H54 (cell line): Measurements from ENCODE around the gene HDAC5.

Source experiments
- DNase-seq: peaks from one replicate; pipeline ENCODE4 v3.0.0; 2011; ENCODE audit warnings: low spot score, mixed read lengths; ENCODE audit not compliant: insufficient read length
- FAIRE-seq: peaks from 3 replicates; lab custom pipeline; 2011; peaks lifted over from hg19 to GRCh38; lab: Jason Lieb, UNC
- POLR2A ChIP-seq: IDR thresholded peaks from 2 replicates; pipeline ENCODE4 v1.6.1; 2011; ENCODE audit warnings: low read depth, mild to moderate bottlenecking, low read length

Gene HDAC5

DNA sequence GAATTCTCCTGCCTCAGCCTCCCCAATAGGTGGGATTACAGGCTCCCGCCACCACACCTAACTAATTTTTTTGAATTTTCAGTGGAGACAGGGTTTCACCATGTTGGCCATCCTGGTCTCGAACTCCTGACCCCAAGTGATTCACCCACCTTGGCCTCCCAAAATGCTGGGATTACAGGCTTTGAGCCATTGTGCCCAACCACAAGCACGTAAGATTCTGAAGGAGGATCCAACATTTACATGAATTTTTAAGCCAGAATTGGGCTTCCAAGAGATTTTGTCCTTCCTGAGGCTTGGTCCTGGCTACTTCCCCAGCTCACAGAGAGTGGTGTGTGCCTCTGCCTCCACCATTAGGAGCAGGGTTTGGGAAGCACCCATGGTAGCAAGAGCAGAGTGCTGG is 41.8 kb downstream of the HDAC5 start:
- no peak for TF ChIP-seq POLR2A
- DNase-seq, result no peak
- no peak for FAIRE-seq

DNA sequence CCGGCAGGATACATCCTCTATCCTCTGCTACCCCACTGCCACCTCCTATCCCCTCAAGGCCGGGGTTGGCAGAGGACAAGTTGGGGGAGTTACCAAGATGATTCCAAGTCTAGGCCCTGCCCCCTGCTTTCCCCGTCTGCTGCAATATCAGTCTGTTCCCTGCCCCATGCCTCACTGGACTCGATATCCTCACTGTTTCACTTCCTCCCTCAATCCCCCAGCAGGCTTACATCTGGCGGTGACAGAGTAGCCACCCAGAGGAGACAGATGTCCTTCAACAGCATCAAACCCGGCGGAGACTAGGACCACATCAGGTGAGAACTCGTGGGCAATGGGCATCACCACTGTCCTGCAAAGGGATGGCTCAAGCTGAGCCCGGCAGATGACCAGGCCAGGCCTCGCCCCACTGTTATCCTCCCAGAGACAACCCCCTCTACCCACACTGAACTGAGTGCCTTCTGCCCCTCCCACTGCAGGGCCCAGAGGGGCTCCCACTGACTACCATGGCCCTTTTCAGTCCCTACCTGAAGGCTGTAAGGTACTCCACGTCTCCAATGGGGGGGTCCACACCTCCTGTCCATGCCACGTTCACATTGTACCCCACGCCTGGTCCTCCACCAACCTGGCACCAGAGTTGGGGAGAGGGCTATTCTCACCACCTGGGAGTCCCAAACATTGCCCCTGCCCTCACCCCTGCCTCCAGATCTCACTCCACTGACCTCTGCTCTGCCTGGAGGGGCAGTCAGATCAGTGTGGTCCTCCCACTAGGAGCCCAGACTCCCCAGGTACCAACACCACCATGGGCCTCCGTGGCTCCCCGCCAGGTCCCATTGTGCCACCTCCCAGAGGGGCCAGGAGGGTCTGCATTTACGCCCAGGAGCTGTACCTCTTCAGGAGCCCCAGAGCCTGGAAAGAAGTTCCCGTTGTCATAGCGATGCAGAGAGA is 43.3 kb downstream of the HDAC5 start:
- no peak for FAIRE-seq
- no peak for DNase-seq
- no peak for TF ChIP-seq POLR2A

- DNase-seq (no peak), FAIRE-seq (no peak)
- no peak for TF ChIP-seq POLR2A
Observed at GRCh38 chr17:44078412-44078811, 45.0 kb downstream of the HDAC5 start.

DNA sequence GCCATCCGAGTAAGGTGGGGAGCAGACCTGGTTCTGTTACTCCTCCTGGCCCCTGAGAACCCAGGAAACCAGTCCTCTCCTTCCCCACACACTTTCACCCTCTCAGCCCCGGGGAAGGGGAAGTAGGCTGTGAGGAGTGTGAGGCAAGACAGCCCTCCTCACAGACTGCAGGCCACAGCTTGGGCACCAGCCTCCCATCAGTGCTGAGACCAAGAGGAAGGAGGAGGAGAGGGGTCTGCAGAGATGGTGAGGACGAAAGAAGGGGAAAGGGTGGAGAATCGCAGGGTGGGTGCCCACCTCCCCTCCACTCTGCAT is 45.9 kb downstream of the HDAC5 start:
- FAIRE-seq (no peak), DNase-seq (no peak)
- no peak for TF ChIP-seq POLR2A

DNA sequence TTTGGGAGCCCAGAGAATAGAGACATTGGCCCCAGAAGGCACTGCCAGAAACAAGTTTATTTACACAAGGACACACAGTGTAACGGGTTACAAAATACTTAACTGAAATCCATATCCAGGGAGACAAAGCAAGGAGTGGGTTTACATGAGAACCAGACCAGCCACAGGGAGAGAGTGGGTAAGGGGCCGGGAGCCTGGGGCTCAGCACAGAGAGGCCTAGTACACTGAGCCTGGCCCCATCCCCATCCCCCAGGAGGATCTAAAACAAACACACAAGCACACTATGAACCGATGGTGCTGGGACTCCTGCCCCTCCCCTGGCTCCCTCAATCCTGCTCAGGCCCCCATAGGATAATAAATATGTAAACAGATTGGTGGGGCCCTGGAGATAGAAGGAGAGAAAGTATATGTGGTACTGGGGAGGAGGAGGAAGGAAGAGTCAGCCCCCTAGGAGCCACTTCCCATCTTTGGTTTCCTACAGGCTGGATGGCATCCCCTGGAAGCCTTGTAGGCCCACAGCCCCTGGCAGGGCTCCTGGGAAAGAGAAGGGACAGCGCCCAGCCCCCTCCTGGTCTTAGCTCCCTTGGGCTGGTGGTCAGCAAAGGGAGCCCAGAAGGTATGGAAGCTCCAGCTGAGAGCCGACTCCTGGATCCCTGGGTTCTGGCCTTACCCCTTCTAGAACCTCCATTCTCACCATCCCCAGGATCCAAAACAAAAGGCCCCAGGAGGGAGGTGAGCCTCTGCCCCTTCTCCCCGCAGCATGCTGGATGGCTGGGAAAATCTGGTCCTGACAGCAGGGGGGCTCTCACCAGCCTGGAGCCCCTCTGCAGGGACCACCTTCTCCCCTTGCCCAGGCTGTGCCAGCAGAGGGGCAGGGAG is 46.5 kb downstream of the HDAC5 start:
- no peak for TF ChIP-seq POLR2A
- FAIRE-seq (no peak), DNase-seq (no peak)

GRCh38 chr17:44075598-44076293 is 47.7 kb downstream of the HDAC5 start:
- no peak for FAIRE-seq

DNA sequence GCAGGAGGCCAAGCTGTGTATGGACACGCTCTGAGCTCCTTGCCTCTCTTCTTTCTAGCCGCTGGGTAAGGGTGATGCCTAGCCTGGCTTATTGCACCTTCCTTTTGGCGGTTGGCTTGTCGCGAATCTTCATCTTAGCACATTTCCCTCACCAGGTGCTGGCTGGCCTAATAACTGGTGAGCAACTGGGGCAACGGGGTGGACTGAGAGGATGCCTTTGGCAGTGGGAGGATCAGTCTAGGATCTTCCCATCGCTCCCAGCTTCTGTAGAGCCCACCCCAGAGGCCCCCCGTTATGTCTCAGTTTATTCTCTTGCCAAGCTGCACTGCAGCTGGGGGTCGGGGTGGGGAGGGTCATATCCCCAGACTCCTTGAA is 48.5 kb downstream of the HDAC5 start:
- DNase-seq (no peak), FAIRE-seq (no peak)
- TF ChIP-seq POLR2A, result no peak

More at GRCh38 chr17:44075598-44076293, 47.7 kb downstream of the HDAC5 start:
- TF ChIP-seq POLR2A, result no peak
- no peak for DNase-seq

GRCh38 chr17:44074231-44074910 is 49.1 kb downstream of the HDAC5 start:
- no peak for DNase-seq
- no peak for FAIRE-seq
- TF ChIP-seq POLR2A, result no peak

DNA sequence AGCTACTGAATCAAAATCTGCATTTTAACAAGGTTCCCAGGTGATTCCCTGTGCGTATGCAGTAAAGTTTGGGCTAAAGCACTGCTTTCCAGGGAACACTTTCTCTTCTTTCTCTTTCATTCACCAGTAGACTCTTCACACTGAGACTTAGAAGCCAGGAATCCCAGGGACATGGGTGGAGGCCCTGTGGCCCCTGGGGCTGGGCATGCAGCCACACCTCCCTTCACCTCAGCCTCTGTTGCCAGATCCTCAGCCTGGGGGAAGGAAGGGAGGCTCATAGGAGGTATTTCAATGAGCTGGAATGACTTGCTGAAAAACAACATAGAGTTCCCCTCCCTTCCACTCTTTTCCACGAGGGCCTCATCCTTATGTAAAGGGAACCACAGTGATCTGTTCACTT is 51.7 kb downstream of the HDAC5 start:
- no peak for TF ChIP-seq POLR2A
- FAIRE-seq (no peak), DNase-seq (no peak)

- DNase-seq (no peak), FAIRE-seq (no peak)
- TF ChIP-seq POLR2A, result no peak
Observed at GRCh38 chr17:44071198-44071520, 52.3 kb downstream of the HDAC5 start.

DNA sequence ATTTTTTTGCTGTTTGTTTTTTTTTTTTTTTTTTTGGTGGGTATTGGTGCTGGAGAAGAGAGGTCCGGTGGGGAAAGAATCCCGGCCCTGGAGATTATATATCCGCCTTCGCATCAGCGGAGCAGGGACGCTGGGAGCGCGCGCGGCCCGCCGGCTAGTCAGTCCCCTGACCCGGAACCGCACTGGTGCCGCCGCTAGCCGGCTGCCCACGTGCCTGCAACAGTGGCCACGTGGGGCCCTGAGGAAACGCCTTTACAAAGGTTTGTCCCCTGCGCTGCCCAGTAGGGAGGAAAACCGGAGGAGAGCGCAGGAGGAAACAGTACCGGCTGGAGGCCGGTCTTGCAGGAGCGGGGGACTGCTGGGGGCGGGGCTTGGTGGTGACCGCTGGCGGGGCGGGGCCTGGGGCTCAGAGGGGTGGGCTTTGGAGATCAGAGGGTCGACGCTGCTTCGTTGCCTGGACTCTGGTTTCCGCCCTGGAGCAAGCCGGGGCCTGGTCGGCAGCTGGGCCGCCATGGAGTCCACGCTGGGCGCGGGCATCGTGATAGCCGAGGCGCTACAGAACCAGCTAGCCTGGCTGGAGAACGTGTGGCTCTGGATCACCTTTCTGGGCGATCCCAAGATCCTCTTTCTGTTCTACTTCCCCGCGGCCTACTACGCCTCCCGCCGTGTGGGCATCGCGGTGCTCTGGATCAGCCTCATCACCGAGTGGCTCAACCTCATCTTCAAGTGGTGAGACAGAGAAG is 52.8 kb downstream of the HDAC5 start, which contains the start of gene G6PC3:
TSS of gene G6PC3 (plus strand) at position 281 of the 743 bp plus-strand sequence. CDS start at position 512, 231 bp downstream.
- DNase-seq, result peak; percentile 96
- TF ChIP-seq POLR2A, result peak; percentile 85
- no peak for FAIRE-seq

DNA sequence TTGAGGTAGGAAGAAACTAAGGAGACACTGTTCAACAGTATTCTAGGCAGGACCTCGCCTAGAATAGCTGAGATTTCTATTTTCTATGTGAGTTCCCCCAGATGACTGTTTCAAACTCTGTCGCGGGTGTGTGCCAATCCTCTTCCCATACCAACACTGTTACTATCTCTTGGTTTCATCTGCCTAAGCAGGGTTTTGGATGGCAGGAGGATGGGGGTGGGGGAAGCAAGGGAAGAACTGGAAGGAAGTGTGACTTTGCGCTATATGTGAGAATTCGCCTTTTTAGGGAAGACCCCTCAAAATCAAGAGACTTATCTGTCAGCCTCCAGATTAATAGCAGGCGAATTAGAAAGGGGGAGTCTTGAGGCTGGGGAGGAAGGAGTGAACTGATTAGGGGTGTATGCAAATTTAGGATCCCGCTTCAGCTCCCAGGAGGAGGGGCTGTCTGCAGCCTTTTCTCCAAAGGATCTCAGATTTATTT is 53.4 kb downstream of the HDAC5 start:
- no peak for TF ChIP-seq POLR2A
- FAIRE-seq (no peak), DNase-seq (no peak)
